Loucy (cell line): ENCODE data around the gene CDC7.

Experiments used
- H2AFZ ChIP-seq: fragments of 200-600 bp; sonication (generic); 2 replicates; pipeline ENCODE4 v1.6.0; 2016; ENCODE audit warnings: antibody characterized with exemption, mild to moderate bottlenecking, low read length, moderate library complexity
- H3F3A ChIP-seq: fragments of 200-600 bp; 2 replicates; pipeline ENCODE4 v1.6.0; 2016; ENCODE audit warnings: antibody characterized with exemption, low read depth, mild to moderate bottlenecking
- H3K27me3 ChIP-seq: fragments of 200-600 bp; sonication (generic); 2 replicates; pipeline ENCODE4 v1.6.1; 2014; ENCODE audit warnings: low read length, mild to moderate bottlenecking; ENCODE audit not compliant: insufficient read depth, poor library complexity, severe bottlenecking
- H3K36me3 ChIP-seq: fragments of 200-600 bp; sonication (generic); 2 replicates; pipeline ENCODE4 v1.6.1; 2016; ENCODE audit warnings: low read length; ENCODE audit not compliant: insufficient read depth
- H3K4me1 ChIP-seq: fragments of 200-600 bp; sonication (generic); 2 replicates; pipeline ENCODE4 v1.5.1; 2014; ENCODE audit warnings: low read length, mild to moderate bottlenecking; ENCODE audit not compliant: insufficient read depth, poor library complexity, severe bottlenecking
- H3K4me2 ChIP-seq: fragments of 200-600 bp; sonication (generic); 2 replicates; pipeline ENCODE4 v1.6.0; 2014; ENCODE audit warnings: antibody characterized with exemption, low read length, low read depth, mild to moderate bottlenecking; ENCODE audit not compliant: poor library complexity, severe bottlenecking
- H3K4me3 ChIP-seq: fragments of 200-600 bp; sonication (generic); 2 replicates; pipeline ENCODE4 v1.5.1; 2014; ENCODE audit warnings: low read length, mild to moderate bottlenecking, mixed read lengths; ENCODE audit not compliant: poor library complexity, severe bottlenecking
- H3K79me2 ChIP-seq: fragments of 200-600 bp; sonication (generic); 2 replicates; pipeline ENCODE4 v1.6.1; 2014; ENCODE audit warnings: low read length; ENCODE audit not compliant: insufficient read depth
- H3K9ac ChIP-seq: fragments of 200-600 bp; sonication (generic); 2 replicates; pipeline ENCODE4 v1.6.0; 2014; ENCODE audit warnings: mild to moderate bottlenecking, low read depth, low read length, moderate library complexity; ENCODE audit not compliant: poor library complexity, severe bottlenecking
- H3K9me2 ChIP-seq: fragments of 200-600 bp; sonication (generic); replicated peaks from 2 replicates; pipeline ENCODE4 v1.6.1; 2016; ENCODE audit warnings: low read depth, low read length, mixed read lengths
- H3K9me3 ChIP-seq: fragments of 200-600 bp; sonication (generic); 2 replicates; pipeline ENCODE4 v1.6.1; 2014; ENCODE audit warnings: mild to moderate bottlenecking, antibody characterized with exemption, low read length, low read depth; ENCODE audit not compliant: insufficient read depth
- H4K20me1 ChIP-seq: fragments of 200-600 bp; sonication (generic); 2 replicates; pipeline ENCODE4 v1.6.0; 2014; ENCODE audit warnings: antibody characterized with exemption, low read length, mild to moderate bottlenecking; ENCODE audit not compliant: insufficient read depth, poor library complexity, severe bottlenecking
- EZH2phosphoT487 ChIP-seq: fragments of 200-600 bp; IDR thresholded peaks from 2 replicates; pipeline ENCODE4 v1.6.1; 2018; ENCODE audit warnings: antibody characterized with exemption, mild to moderate bottlenecking, moderate library complexity, borderline replicate concordance
- TF ChIP-seq, protein P1 (sequence below): fragments of 200-600 bp; sonication (generic); conservative IDR thresholded peaks from 2 replicates; pipeline ENCODE4 v1.5.1; 2014; ENCODE audit warnings: mild to moderate bottlenecking, antibody characterized with exemption, low read length

CDC7 gene

DNA sequence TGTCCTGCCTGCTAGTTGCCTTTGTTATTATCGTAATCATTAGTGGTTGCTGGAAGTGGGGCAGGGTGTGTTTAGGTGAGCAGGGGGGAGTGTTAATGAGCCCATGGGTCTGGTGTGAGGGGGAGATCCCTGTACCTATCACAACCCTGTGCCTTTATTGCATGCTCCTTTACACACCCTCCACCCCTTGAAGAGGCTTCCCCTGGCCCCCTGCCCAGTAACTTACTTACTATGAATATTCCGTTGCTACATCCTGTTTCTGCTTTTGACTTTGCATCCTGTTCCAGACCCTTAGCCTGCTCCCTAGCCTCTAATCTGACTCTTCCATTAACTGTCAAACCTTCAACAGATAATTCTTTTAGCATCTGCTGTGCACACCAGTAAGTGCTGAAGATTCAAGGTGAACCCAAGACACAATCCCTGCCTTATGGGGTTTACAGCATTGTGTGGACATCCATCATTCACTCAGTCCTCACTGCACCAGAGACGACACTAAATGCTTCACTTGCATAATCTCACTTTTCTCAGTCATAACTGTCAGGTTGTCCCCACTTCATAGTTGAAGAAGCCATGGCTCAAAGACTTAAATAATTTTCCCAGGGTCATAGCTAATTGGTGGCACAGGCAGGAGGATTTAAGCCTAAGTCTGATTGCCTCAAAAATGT, 47.9 kb downstream of the CDC7 start:
- Histone ChIP-seq H3K27me3 (no peaks in the 10 kb centered on the region), H3K9me2 (no peaks in the 10 kb centered on the region), H3K79me2 (no peaks in the 10 kb centered on the region), H3F3A (peaks cover 4% of the 10 kb centered on the region; the same call in 1 of the 2 replicates), H3K36me3 (no peaks in the 10 kb centered on the region), H2AFZ (peak overlapping the region; percentile 56), H4K20me1 (no peaks in the 10 kb centered on the region), H3K4me1 (peaks cover 32% of the 10 kb centered on the region), H3K4me3 (peak overlapping the region; percentile 61), H3K9me3 (no peaks in the 10 kb centered on the region), H3K9ac (peak overlapping the region; percentile 65), H3K4me2 (peak overlapping the region; percentile 77)
- no peak for TF ChIP-seq EZH2phosphoT487
- TF ChIP-seq, protein P1, sequence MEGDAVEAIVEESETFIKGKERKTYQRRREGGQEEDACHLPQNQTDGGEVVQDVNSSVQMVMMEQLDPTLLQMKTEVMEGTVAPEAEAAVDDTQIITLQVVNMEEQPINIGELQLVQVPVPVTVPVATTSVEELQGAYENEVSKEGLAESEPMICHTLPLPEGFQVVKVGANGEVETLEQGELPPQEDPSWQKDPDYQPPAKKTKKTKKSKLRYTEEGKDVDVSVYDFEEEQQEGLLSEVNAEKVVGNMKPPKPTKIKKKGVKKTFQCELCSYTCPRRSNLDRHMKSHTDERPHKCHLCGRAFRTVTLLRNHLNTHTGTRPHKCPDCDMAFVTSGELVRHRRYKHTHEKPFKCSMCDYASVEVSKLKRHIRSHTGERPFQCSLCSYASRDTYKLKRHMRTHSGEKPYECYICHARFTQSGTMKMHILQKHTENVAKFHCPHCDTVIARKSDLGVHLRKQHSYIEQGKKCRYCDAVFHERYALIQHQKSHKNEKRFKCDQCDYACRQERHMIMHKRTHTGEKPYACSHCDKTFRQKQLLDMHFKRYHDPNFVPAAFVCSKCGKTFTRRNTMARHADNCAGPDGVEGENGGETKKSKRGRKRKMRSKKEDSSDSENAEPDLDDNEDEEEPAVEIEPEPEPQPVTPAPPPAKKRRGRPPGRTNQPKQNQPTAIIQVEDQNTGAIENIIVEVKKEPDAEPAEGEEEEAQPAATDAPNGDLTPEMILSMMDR = no peak

DNA sequence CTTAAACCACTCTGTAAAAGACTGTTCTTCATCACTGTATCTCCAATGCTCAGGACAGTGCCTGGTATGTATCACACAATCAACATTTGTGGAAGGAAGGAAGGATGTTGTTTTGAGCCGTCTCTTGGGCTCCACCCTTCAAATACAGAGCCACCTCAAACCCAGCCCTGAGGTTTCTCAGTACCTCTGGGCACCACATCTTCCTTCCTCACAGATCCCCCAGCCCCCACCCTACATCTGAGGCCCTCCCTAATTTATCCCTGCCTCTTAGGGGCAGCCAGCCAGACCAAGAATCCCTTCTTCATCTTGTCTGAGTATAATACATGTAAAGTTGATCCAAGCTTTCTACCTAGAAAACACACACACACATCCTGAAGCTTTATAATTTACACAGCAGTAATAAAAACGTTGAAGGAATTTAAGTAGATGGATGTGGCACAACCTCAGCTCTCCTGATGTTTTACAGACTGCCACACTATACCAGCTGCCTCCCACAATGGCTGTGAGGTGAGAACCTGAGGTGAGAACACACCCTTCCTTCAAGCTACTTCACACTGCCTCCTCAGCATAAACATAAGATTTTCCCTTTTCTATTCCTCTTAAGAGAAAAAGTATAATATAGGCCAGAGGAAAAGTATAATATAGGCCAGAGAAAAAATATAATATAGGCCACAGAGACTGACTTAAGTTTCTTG, 48.5 kb downstream of the CDC7 start:
- Histone ChIP-seq H4K20me1 (no peaks in the 10 kb centered on the region), H3K4me1 (peaks cover 32% of the 10 kb centered on the region), H2AFZ (0 out of 2 replicates have a peak overlapping the region, but pooled peaks have one; percentile 56), H3K4me2 (peak overlapping the region; percentile 77), H3K9ac (peak overlapping the region; percentile 65), H3K36me3 (no peaks in the 10 kb centered on the region), H3F3A (peaks cover 4% of the 10 kb centered on the region; the same call in 1 of the 2 replicates), H3K27me3 (no peaks in the 10 kb centered on the region), H3K9me2 (no peaks in the 10 kb centered on the region), H3K4me3 (peak overlapping the region; percentile 61), H3K79me2 (no peaks in the 10 kb centered on the region), H3K9me3 (no peaks in the 10 kb centered on the region)
- TF ChIP-seq, protein P1 = no peak
- TF ChIP-seq EZH2phosphoT487 = no peak

DNA sequence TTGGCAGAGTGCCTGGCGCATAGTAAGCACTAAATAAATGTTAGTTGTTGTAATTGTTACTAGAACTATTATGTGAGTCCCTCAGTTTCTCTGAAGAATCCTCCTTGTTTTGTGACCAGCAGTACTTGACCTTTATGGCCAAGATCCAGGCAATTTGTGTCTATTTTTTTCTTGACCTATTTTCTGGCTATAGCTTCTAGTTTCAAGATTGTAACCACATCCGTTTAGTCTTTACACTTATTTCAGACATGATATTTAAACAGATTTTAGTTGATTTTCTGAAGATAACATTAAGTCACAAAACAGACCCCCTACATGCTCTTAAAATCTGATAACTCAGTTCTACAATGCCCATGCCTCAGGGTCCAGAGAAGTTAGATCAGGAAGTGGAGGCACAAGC, 50.3 kb downstream of the CDC7 start:
- no peak overlapping the region for H3K4me3 ChIP-seq

More for the DNA sequence above, 50.3 kb downstream of the CDC7 start:
- H3K27me3 ChIP-seq = no peaks in the 10 kb centered on the region
- peaks cover 39% of the 10 kb centered on the region for H3K4me1 ChIP-seq
- H3K36me3 ChIP-seq = no peaks in the 10 kb centered on the region
- peaks cover 4% of the 10 kb centered on the region; the same call in 1 of the 2 replicates for H3F3A ChIP-seq
- H3K9ac ChIP-seq = no peak overlapping the region
- no peaks in the 10 kb centered on the region for H3K9me3 ChIP-seq
- H3K4me2 ChIP-seq = no peak overlapping the region
- no peak overlapping the region for H2AFZ ChIP-seq
- no peaks in the 10 kb centered on the region for H3K9me2 ChIP-seq
- no peaks in the 10 kb centered on the region for H4K20me1 ChIP-seq
- TF ChIP-seq, protein P1 = no peak
- TF ChIP-seq EZH2phosphoT487 = no peak
- H3K79me2 ChIP-seq = no peaks in the 10 kb centered on the region
